GM19240 (cell line): ENCODE results near the gene NTSR1.

ENCODE experiments used
- DNase-seq: peaks from one replicate; pipeline ENCODE4 v3.0.0; 2011; ENCODE audit warnings: low spot score; ENCODE audit not compliant: insufficient read length

NTSR1 gene

GRCh38 chr20:62725596-62726268 lies 17.1 kb downstream of the NTSR1 start:
- DNase-seq = no peak

DNA sequence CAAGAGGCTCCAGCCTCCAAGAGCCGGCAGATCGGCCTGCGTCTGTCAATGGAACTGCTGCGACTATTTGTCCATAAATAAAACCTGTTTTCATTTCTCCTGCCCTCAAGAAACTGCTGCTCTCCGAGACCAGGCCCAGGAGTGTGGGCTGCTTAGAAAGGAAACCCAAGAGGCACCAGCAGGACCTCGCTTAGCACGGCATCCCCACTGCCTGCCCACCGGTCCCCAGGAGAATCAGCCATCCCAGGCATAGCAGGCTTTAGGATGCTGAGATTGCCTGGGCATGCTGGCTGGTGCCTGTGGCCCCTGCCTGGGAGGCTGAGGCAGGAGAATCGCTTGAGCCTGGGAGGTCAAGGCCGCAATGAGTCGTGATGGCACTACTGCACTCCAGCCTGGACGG lies 17.6 kb downstream of the NTSR1 start:
- DNase-seq = no peak

DNA sequence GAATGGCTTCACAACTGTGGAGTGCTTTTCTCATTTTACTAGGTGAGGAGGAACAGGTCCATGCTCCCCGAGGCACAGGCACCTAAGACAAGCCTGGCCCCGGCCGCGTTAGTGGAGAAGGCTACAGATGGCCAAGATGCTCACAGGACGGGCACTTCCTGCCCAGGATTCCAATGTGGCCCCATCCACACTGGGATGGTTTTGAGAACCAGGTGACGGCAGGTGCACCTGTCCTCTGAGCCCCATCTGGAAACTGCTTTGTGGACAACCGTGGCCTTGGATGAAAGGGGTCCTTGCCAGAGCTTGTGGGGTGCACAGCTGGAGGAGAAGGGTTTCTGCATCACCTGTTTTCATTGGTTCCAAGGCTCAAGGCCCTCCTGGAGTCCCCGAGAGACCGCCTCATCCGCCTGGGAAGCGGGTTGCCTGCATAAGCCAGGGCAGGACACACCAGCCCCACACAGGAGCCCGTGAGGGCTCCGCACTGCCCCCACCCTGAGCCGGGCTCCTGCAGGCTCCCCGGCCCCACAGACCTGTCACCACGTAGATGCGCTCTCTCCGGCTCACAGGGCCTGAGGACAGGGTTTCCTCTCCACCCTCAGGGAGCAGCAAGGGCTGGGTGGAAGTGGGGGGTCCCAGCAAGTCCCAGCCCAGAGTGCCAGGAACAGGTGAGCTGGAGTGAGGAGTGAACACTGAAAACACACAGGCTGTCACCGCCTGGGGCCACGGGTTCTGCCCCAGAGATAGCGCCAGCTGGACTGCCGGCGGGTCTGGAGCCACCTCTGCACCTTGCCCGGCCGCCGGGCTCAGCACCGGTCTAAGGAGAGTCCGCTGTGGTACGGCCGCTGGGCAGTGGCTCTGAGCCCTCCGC lies 18.3 kb downstream of the NTSR1 start:
- DNase-seq = no peak

DNA sequence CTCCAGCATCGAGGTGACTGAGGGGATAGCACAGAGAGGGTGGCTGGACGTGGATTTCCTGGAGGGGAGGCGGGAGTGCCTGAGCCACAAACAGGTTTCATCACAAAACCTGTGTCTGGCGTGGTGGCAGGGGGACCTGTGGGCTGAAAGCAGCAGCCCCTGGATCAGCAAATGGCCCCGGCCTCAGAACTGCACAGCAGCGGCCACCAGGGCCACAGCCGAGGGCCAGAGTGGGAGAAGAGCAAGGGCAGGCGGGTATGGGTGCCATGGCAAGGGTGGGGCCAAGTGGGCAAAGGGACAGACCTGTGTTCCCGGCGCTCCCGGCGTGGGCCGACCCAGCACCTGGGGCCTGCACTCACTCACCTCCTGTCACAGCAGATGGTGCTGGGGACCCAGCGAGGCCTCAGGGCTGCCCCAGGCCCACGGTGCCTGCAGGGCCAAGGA lies 19.0 kb downstream of the NTSR1 start:
- no peak for DNase-seq

- DNase-seq = no peak
Observed at GRCh38 chr20:62728028-62728780, 19.6 kb downstream of the NTSR1 start.

DNA sequence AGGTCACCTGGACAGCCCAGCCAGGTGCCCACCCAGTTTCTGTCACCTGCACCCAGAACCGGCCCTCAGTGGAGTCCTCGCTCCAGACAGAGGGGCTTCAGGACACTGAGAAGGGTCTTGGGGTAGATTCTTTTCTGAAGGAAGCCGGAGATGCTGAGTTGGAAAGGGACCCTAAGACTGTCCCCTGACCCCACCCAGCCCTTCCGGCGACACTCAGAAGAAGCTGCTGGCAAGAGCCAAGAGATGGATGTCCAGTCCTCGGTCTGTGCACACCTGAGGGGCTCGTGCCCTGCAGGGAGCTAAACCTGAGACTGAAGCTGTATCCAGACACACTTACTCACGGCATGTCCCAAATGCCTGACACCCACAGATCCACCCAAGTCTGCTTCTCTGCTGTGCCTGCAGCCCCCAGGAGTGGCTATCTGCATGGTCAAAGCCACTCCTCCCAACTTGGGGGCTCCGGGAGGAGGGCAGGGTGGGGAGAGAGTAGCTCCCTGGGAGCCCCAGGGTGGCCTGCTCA lies 20.2 kb downstream of the NTSR1 start:
- DNase-seq = no peak

DNA sequence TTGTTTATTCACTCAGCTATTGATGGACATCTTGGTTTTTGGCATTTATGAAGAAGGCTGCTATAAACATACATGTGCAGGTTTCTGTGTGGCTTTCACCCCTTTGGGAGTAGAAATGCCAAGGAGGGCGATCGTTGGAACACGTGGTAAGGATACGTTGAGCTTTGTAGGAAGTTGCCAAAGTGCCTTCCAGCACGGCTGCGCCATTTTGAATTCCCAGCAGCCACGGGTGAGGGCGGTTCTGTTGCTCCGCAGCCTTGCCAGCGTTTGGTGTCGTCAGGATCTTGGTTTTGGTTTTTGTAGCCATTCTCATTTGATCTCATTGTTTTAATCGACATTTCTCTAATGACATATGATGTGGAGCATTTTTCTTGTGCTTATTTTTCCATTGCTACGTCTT lies 21.8 kb downstream of the NTSR1 start:
- no peak for DNase-seq

- no peak for DNase-seq
Observed at GRCh38 chr20:62732031-62732760, 23.6 kb downstream of the NTSR1 start.

DNA sequence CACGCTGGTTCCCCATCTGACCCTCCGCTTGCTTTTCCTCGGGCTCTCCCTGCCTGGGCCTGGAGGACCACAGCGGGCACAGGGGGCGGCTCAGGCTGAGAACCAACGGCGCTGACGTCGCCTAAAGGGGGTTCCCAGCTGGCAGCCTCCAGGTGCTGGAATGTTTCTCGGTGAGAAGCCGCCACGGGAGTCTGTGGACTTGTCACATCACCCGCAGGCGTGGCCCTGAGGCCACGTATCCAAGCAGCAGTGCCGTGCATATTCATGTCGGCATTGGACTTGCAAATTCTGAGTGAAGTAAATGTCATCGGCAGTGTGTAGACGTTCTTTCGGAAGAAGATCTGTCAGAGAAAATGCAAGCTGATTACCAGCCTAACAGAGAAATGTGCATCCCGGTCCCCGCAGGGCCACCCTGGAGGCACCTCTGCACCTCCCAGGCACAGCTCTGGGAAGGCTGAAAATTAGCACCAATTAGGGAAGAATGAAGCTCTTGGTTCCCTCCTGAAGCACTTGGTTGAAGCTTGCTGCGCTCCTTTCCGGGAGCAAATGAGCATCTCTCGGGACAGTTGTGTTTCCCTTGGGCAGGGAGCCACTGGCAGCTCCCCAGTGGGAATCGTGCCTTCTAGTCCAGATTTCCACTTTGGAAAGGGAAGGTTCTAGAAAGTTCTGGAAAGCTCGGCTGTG lies 24.3 kb downstream of the NTSR1 start:
- no peak for DNase-seq

- no peak for DNase-seq
Observed at GRCh38 chr20:62733526-62733842, 24.8 kb downstream of the NTSR1 start.

DNA sequence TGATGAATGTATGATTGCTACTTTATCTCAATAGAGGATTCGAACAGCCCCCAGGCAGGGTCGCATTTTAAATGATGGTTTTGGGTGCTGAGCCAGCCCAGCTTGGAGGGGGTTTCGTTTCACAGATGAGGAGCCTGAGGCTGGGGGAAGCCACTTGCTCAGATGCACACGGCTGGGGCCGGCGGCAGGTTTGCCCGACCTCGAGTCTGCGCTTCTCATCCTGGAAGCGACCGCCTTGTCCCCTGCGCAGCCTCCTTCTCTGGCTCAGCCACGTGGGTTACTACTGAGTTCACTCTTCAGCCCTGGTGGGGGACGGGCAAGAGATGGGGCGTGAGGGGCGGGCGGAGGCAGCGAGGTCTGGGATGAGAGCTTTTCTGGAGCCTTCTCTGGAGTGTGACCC lies 25.3 kb downstream of the NTSR1 start:
- no peak for DNase-seq

GRCh38 chr20:62734326-62734725 lies 25.7 kb downstream of the NTSR1 start:
- DNase-seq = no peak

- DNase-seq = no peak
Observed at GRCh38 chr20:62734881-62735280, 26.2 kb downstream of the NTSR1 start.

DNA sequence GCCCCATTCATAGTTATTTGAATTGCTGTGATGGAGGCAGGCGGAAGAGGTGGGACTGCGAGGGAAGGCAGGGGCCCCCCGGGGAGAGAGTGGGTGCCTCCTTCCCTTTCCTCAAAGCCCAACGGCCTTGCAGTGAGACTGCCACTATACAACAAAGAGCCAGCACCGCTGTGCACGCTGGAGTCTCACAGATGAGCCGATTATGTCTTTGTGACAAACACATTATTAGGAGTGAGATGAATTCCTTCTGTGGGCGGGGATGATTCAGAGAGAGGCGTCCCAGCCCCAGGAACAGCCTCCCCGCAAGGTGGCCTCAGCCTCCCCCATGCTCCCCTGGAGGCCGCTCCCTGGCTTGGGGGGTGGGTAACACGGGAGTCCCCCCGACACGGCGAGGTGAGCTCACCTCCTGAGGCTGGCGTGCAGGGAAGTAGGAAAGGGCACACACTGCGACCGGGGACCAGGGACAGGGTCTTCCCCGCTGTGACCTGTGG lies 26.7 kb downstream of the NTSR1 start:
- no peak for DNase-seq

- DNase-seq = no peak
Observed at GRCh38 chr20:62736026-62736406, 27.4 kb downstream of the NTSR1 start.

DNA sequence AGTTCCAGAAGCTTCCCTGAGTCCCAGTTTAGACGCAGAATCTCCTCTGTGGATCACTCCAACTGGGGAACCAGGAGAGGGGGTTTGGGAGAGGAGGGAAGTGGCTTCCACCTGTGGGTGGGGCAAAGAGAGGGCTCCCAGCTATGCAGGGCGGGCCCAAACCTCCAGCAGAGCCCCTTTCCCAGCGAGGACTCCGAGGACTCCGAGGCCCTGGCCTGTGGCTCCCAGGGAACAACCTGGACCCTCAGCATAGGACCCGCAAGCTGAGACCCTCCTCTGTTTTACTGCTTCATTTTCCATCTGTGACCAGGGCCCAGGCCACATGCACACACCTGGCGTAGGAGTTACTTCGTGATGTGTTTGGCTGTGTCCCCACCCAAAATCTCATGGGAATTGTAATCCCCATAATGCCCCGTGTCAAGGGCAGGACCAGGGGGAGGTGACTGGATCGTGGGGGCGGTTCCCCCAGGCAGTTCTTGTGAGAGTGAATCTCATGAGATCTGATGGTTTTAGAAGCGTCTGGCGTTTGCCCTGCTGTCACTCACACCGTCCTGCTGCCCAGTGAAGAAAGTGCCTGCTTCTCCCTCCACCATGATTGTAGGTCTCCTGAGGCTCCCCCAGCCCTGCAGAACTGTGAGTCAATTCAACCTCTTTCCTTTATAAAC lies 27.9 kb downstream of the NTSR1 start:
- DNase-seq = no peak

GRCh38 chr20:62737271-62737811 lies 28.7 kb downstream of the NTSR1 start:
- no peak for DNase-seq

- no peak for DNase-seq
Observed at GRCh38 chr20:62738025-62738881, 29.6 kb downstream of the NTSR1 start.

DNA sequence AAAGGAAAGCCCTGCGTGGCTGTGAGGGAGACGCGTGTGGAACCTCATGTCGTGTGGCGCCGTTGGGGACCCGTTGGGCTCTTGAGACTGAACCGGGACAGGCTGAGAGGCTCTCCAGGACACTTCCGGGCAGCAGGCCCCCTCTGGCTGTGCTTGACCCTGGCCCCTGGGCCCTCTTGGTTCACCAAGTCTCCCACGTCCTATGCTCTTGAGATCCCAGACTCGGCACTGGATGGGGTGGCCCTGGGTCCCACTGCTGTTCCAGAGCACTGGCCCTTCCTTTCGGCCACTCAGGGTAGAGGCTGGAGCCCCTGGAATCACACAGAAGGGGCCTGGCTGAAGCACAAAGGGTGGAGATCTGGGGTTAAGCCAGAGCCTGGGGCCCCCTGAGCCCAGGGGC lies 30.4 kb downstream of the NTSR1 start:
- DNase-seq = no peak
